PC-3 (cell line): ENCODE measurements around the gene GHITM.

Experiments
- CTCF ChIP-seq: fragments of 300-600 bp; sonication (generic); conservative IDR thresholded peaks from 2 replicates; pipeline ENCODE4 v1.5.1; 2017; ENCODE audit warnings: antibody characterized with exemption, low read depth, mild to moderate bottlenecking, low read length
- EZH2 ChIP-seq: fragments of 300-600 bp; sonication (generic); IDR thresholded peaks from one replicate; pipeline ENCODE4 v1.6.1; 2017; ENCODE audit warnings: antibody characterized with exemption, mild to moderate bottlenecking, low read length; ENCODE audit not compliant: unreplicated experiment
- EZH2phosphoT487 ChIP-seq: fragments of 300-600 bp; sonication (generic); IDR thresholded peaks from 2 replicates; pipeline ENCODE4 v1.6.1; 2018; ENCODE audit warnings: mild to moderate bottlenecking, antibody characterized with exemption, low read length, borderline replicate concordance

DNA sequence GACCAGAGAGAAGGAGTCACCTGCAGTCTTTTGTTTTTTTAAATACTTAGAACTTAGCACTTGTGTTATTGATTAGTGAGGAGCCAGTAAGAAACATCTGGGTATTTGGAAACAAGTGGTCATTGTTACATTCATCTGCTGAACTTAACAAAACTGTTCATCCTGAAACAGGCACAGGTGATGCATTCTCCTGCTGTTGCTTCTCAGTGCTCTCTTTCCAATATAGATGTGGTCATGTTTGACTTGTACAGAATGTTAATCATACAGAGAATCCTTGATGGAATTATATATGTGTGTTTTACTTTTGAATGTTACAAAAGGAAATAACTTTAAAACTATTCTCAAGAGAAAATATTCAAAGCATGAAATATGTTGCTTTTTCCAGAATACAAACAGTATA is 13.5 kb downstream of the GHITM start:
- TF ChIP-seq CTCF = no peak
- TF ChIP-seq EZH2phosphoT487 = no peak
- no peak for TF ChIP-seq EZH2
